Measurements from ENCODE around the gene TYW5. TPM values are rescaled to one million over a fixed set of nuclear protein-coding genes. Genes with fewer than 3 reads are reported as not detected.
A peak's percentile ranks its signal among the peaks of the same experiment; 100 is the strongest.

Gene TYW5
- total RNA-seq, 4 donors from 2014 or later: 4.9 to 27.1 (median 11.4) TPM

- in situ Hi-C loops (cut with MboI; ENCODE audit: low pct_ligation_motif_present in 1 of 4, low pct_unique_long_range_greater_than_20kb in 1 of 4, low sequenced_read_pairs in 3 of 4) (loop anchor here in 2 of 4 donors (25.0 kb wide), 2 partner anchors 296 to 321 kb away; partner anchors contain the start of gene SPATS2L (in 1 of the 2)), intact Hi-C loops (cut with DNase I; ENCODE audit: low total_unique reads) (no loop called here)
- Histone ChIP-seq H3K27me3 (no peaks in the 10 kb centered on the region), H3K27ac (no peak overlapping the region), H3K9me3 (no peaks in the 10 kb centered on the region), H3K4me3 (no peak overlapping the region), H3K36me3 (no peaks in the 10 kb centered on the region), H3K4me1 (peaks cover 0 to 5% (median 2%) of the 10 kb centered on the region in 4 donors)
- TF ChIP-seq POLR2AphosphoS5 (IDR thresholded peaks at IDR 0.05): no peak
- TF ChIP-seq EP300 (IDR thresholded peaks at IDR 0.05; ENCODE audit: low read depth): no peak
- no peak for TF ChIP-seq POLR2A (IDR thresholded peaks at IDR 0.05)
- TF ChIP-seq CTCF (IDR thresholded peaks at IDR 0.05): no peak
- 97% methylated on average over 2 of the region's 2 CpGs; no CpG with 5 or more reads in 1 of the 2 donors for whole genome bisulfite sequencing, 2 donors (ENCODE audit: low coverage in 1 of 2)
- DNase-seq: no peak
These were observed 36.4 kb upstream of the TYW5 start for GRCh38 chr2:199991691-199992090.

DNA sequence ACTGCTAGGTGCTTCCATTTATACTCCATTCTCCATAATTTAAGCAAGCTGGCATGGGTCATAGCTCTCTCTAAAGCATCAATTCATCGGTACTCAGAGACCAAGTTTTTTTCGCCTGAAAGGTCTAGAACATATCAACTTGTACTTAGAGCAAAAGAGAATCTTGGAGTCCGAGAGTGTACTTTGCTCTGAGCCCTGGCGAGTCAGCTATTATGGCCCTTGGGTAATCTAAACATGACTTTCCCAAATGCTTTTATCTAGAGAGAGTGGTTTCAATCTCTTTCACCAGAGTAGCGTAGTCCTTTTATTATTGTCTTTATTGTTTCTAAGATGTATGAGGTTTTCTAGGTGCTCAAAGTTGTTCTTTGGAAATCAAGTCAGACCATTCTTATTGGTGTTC lies 34.5 kb upstream of the TYW5 start:
- Histone ChIP-seq H3K27ac (no peak overlapping the region), H3K4me1 (peaks cover 0 to 5% (median 2%) of the 10 kb centered on the region in 4 donors), H3K4me3 (no peak overlapping the region), H3K9me3 (no peaks in the 10 kb centered on the region), H3K27me3 (no peaks in the 10 kb centered on the region), H3K36me3 (no peaks in the 10 kb centered on the region)
- DNase-seq: peak; percentile 33
- in situ Hi-C loops (cut with MboI; ENCODE audit: low pct_ligation_motif_present in 1 of 4, low pct_unique_long_range_greater_than_20kb in 1 of 4, low sequenced_read_pairs in 3 of 4): loop anchor here in 3 of 4 donors (10.0 to 25.0 kb wide), 3 partner anchors 297 to 322 kb away; partner anchors contain the start of gene SPATS2L (in 1 of the 3)
- 55 to 66% methylated on average over 2 to 5 of the region's 5 CpGs for WGBS, 2 donors (ENCODE audit: low coverage in 1 of 2)
- no peak for TF ChIP-seq EP300 (IDR thresholded peaks at IDR 0.05; ENCODE audit: low read depth)
- TF ChIP-seq POLR2A (IDR thresholded peaks at IDR 0.05): no peak
- no peak for TF ChIP-seq CTCF (IDR thresholded peaks at IDR 0.05)
- no peak for TF ChIP-seq POLR2AphosphoS5 (IDR thresholded peaks at IDR 0.05)
- intact Hi-C loops (cut with DNase I; ENCODE audit: low total_unique reads): no loop called here

GRCh38 chr2:199988151-199988550 lies 32.9 kb upstream of the TYW5 start:
- Histone ChIP-seq H3K4me1 (peaks cover 0 to 5% (median 2%) of the 10 kb centered on the region in 4 donors), H3K36me3 (no peaks in the 10 kb centered on the region), H3K4me3 (no peak overlapping the region), H3K27me3 (no peaks in the 10 kb centered on the region), H3K9me3 (no peaks in the 10 kb centered on the region), H3K27ac (no peak overlapping the region)
- WGBS, 2 donors (ENCODE audit: low coverage in 1 of 2): 44 to 45% methylated on average over 4 to 7 of the region's 7 CpGs
- TF ChIP-seq POLR2A (IDR thresholded peaks at IDR 0.05) (no peak), CTCF (IDR thresholded peaks at IDR 0.05) (no peak), POLR2AphosphoS5 (IDR thresholded peaks at IDR 0.05) (no peak), EP300 (IDR thresholded peaks at IDR 0.05; ENCODE audit: low read depth) (no peak)
- no peak for DNase-seq
- in situ Hi-C loops (cut with MboI; ENCODE audit: low pct_ligation_motif_present in 1 of 4, low pct_unique_long_range_greater_than_20kb in 1 of 4, low sequenced_read_pairs in 3 of 4) (loop anchor here in 3 of 4 donors (10.0 to 25.0 kb wide), 3 partner anchors 299 to 324 kb away; partner anchors contain the start of gene SPATS2L (in 1 of the 3)), intact Hi-C loops (cut with DNase I; ENCODE audit: low total_unique reads) (no loop called here)

DNA sequence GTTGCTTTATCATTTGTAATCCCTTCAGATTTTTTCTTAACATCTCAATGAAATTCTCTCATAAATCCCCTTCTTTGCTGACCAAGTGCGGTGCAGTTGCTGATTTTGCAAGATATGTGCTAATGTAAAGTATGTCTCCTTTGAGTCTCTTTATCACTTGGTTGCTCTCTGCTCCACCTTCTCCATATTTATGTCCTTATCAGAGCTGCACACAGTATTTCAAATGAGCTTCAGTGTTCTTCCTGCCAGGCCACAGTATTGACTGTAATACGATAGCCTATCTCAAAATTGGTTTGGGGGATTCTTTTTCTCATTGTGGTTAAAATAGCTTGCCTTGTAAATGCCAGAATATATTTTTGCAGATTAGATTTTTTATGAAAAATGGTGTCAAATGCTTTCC lies 32.3 kb upstream of the TYW5 start:
- no peak overlapping the region for H3K4me3 ChIP-seq
- no peak for DNase-seq
- TF ChIP-seq CTCF (IDR thresholded peaks at IDR 0.05) (no peak), POLR2AphosphoS5 (IDR thresholded peaks at IDR 0.05) (no peak), POLR2A (IDR thresholded peaks at IDR 0.05) (no peak), EP300 (IDR thresholded peaks at IDR 0.05; ENCODE audit: low read depth) (no peak)
- no peaks in the 10 kb centered on the region for H3K36me3 ChIP-seq
- WGBS, 2 donors (ENCODE audit: low coverage in 1 of 2): 75 to 93% methylated on average over 1 to 2 of the region's 2 CpGs
- no peak overlapping the region for H3K27ac ChIP-seq
- intact Hi-C loops (cut with DNase I; ENCODE audit: low total_unique reads): no loop called here
- no peaks in the 10 kb centered on the region for H3K9me3 ChIP-seq
- in situ Hi-C loops (cut with MboI; ENCODE audit: low pct_ligation_motif_present in 1 of 4, low pct_unique_long_range_greater_than_20kb in 1 of 4, low sequenced_read_pairs in 3 of 4): loop anchor here in 3 of 4 donors (10.0 to 25.0 kb wide), 3 partner anchors 300 to 325 kb away; partner anchors contain the start of gene SPATS2L (in 1 of the 3)
- H3K4me1 ChIP-seq: peaks cover 0 to 5% (median 2%) of the 10 kb centered on the region in 4 donors
- no peaks in the 10 kb centered on the region for H3K27me3 ChIP-seq
